Activated CD8-positive, alpha-beta T cell treated with anti-CD3 and anti-CD28 coated beads for 36 hours (primary cell): Measurements from ENCODE around the gene DACH1. TPM values are rescaled to one million over a fixed set of nuclear protein-coding genes. Genes with fewer than 3 reads are reported as not detected.

Experiments used
- ATAC-seq: fragments of 200-7000 bp; cut with Tn5 transposase; one replicate; pipeline ENCODE4 v1.10.0; 2021; ENCODE audit warnings: mild to moderate bottlenecking, moderate library complexity
- CTCF ChIA-PET: fragments of 350-600 bp; sonication (Branson Sonifier 250); formaldehyde crosslinking; loops from one replicate; lab custom pipeline; 2021; ENCODE audit warnings: antibody characterized with exemption; lab: Charles Lee
- POLR2A ChIA-PET: fragments of 350-600 bp; sonication (Branson Sonifier 250); formaldehyde crosslinking; loops from one replicate; lab custom pipeline; 2021; ENCODE audit warnings: antibody characterized with exemption; lab: Charles Lee
- DNase-seq: peaks from one replicate; pipeline ENCODE4 v3.0.0-alpha.2; 2020
- H3K27ac Mint-ChIP-seq: one replicate; pipeline ENCODE4 v1.8.0; 2021; ENCODE audit warnings: mild to moderate bottlenecking, mixed read lengths
- H3K27me3 Mint-ChIP-seq: one replicate; pipeline ENCODE4 v1.8.0; 2021; ENCODE audit warnings: mixed read lengths
- H3K36me3 Mint-ChIP-seq: one replicate; pipeline ENCODE4 v1.8.0; 2021; ENCODE audit warnings: low read depth, mixed read lengths
- H3K4me1 Mint-ChIP-seq: one replicate; pipeline ENCODE4 v1.8.0; 2021; ENCODE audit warnings: low read depth, mixed read lengths
- H3K4me3 Mint-ChIP-seq: one replicate; pipeline ENCODE4 v1.8.0; 2021; ENCODE audit warnings: mild to moderate bottlenecking, moderate library complexity, mixed read lengths
- H3K9me3 Mint-ChIP-seq: one replicate; pipeline ENCODE4 v1.8.0; 2021; ENCODE audit warnings: mixed read lengths
- intact Hi-C: fragments of 100-400 bp; cut with micrococcal nuclease; formaldehyde crosslinking; loops from one replicate; pipeline ENCODE4 v1.10.0; 2022
- total RNA-seq, 2 experiments: library from RNA; stranded (reverse); gene quantifications; one replicate each; pipeline ENCODE4 v1.2.3, GENCODE V29; 2021
- TF ChIP-seq, protein P1 (sequence below): fragments of 200-600 bp; IDR thresholded peaks from one replicate; pipeline ENCODE4 v1.8.0; 2022; ENCODE audit warnings: antibody characterized with exemption, mild to moderate bottlenecking

Gene DACH1
- total RNA-seq, 2 experiments from 2014 or later = not detected

DNA sequence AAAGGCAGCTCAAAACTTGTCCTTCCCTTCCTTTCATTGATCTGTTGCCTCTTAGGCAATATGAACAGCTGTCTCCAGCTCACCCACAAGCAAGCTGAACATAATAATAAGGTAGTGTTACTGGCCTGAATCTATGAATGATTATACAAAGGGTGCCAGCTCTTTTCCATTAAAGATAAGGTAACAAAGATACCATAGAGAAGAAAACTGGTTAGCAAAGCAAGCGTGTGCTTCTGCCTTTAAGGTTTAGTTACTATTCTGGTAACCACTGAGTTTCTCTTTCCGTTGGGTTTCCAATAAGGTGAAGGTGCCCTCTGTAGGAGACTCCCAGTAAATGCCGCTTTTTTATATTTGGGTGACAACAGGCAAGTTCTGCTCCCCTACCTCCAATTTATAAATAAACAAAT is 12.1 kb upstream of the DACH1 start:
- ATAC-seq (peak; percentile 62), DNase-seq (peak; percentile 5)
- H3K9me3 Mint-ChIP-seq = peaks cover 2% of the 10 kb centered on the region
- intact Hi-C loops = no loop called here
- ChIA-PET CTCF (interaction anchor here (0.7 to 2.8 kb wide), 6 partner anchors 10 to 420 kb away, joined by 3 to 14 read pairs (median 4); partner anchors contain the start of gene DACH1), POLR2A (no interaction called here)
- no peak overlapping the region for H3K4me3 Mint-ChIP-seq
- no peaks in the 10 kb centered on the region for H3K36me3 Mint-ChIP-seq
- no peak overlapping the region for H3K27ac Mint-ChIP-seq
- H3K27me3 Mint-ChIP-seq = no peaks in the 10 kb centered on the region
- no peaks in the 10 kb centered on the region for H3K4me1 Mint-ChIP-seq
- TF ChIP-seq, protein P1, sequence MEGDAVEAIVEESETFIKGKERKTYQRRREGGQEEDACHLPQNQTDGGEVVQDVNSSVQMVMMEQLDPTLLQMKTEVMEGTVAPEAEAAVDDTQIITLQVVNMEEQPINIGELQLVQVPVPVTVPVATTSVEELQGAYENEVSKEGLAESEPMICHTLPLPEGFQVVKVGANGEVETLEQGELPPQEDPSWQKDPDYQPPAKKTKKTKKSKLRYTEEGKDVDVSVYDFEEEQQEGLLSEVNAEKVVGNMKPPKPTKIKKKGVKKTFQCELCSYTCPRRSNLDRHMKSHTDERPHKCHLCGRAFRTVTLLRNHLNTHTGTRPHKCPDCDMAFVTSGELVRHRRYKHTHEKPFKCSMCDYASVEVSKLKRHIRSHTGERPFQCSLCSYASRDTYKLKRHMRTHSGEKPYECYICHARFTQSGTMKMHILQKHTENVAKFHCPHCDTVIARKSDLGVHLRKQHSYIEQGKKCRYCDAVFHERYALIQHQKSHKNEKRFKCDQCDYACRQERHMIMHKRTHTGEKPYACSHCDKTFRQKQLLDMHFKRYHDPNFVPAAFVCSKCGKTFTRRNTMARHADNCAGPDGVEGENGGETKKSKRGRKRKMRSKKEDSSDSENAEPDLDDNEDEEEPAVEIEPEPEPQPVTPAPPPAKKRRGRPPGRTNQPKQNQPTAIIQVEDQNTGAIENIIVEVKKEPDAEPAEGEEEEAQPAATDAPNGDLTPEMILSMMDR = peak; percentile 47

DNA sequence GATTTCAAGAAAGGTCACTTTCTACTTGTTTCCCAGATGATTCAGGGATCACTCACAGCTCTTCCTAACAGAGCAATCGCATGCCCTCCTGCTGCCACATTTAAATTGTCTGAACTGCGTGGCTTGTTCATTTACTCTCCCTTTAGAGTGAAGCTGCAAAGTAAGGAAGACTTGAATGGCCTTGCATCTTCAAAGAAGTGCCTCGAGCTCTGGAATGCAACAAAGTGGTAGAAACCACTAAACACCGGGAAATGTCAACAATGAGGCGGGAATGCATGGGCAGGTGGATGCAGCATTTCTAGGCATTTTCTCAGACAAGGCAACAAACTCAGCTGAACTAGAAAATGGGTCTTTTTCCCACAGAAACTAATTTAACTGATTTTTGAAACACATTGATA is 10.3 kb upstream of the DACH1 start:
- CTCF ChIA-PET = interaction anchor here (1.1 to 2.8 kb wide), 2 partner anchors 10 to 11 kb away, joined by 3 to 10 read pairs; partner anchors contain the start of gene DACH1
- intact Hi-C loops = no loop called here
- ATAC-seq = no peak

DNA sequence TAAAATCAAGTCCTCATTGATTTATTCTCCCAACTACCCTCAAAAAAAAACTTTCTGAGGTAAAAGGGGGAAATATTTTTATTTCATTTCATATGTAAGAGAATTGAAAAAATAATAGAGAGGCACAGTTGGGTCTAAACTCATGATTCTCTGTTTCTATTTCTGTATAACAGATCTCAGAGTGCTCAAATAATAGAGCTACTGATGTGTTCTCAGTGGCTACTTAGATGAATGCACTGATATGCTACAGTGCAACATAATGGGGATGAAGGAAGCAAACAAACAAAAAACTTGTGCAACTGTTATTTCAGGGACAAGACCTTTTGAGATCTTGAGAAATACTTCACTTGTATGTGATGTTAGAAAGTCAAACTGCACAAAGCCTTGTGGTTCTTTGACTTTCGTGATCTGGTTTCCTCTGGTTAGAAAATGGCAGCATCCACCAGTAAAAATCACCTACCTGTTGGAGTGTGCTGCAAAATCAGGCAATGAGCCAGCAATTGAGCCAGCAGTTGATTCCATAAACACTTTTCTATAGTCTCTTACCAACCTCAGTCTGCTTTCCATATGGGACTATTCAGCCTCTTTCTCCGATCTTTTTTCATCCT is 9.7 kb upstream of the DACH1 start:
- H3K9me3 Mint-ChIP-seq = no peaks in the 10 kb centered on the region
- ATAC-seq (no peak), DNase-seq (no peak)
- intact Hi-C loops = no loop called here
- H3K4me3 Mint-ChIP-seq = no peak overlapping the region
- ChIA-PET CTCF (interaction anchor here (1.1 kb wide), 1 partner anchor 12 kb away, joined by 3 read pairs; no protein-coding TSS in a partner anchor), POLR2A (no interaction called here)
- H3K27ac Mint-ChIP-seq = no peak overlapping the region
- no peaks in the 10 kb centered on the region for H3K27me3 Mint-ChIP-seq
- no peaks in the 10 kb centered on the region for H3K36me3 Mint-ChIP-seq
- no peaks in the 10 kb centered on the region for H3K4me1 Mint-ChIP-seq
- TF ChIP-seq, protein P1 = no peak

More for the DNA sequence above, 10.3 kb upstream of the DACH1 start:
- Mint-ChIP-seq H3K27ac (no peak overlapping the region), H3K4me1 (no peaks in the 10 kb centered on the region), H3K4me3 (no peak overlapping the region), H3K9me3 (no peaks in the 10 kb centered on the region), H3K27me3 (no peaks in the 10 kb centered on the region), H3K36me3 (no peaks in the 10 kb centered on the region)
- TF ChIP-seq, protein P1 = no peak
- no peak for DNase-seq
- POLR2A ChIA-PET = no interaction called here

DNA sequence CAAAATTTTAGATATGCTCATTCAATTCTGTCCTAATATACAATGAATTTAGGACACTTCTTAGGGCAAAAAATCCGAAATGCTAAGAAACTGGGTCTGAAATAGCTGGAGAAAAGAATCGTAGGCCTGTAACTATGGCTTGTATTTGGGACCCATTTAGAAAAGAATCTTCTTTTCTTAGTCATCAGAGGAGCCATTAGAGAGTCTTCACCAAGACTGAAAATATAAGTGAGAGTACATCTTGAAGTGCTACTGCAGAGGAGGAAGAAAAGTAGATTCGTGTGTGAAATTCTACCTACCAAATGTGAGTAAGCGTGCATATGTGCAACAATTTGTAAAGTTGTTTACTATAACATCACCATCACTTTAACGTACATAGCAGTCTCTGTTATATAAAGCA is 8.8 kb upstream of the DACH1 start:
- no peaks in the 10 kb centered on the region for H3K4me1 Mint-ChIP-seq
- CTCF ChIA-PET = no interaction called here
- no peaks in the 10 kb centered on the region for H3K36me3 Mint-ChIP-seq
- TF ChIP-seq, protein P1 = no peak
- ATAC-seq (no peak), DNase-seq (no peak)
- intact Hi-C loops = no loop called here
- no peaks in the 10 kb centered on the region for H3K27me3 Mint-ChIP-seq
- no peaks in the 10 kb centered on the region for H3K9me3 Mint-ChIP-seq
- H3K4me3 Mint-ChIP-seq = no peak overlapping the region
- POLR2A ChIA-PET = no interaction called here
- H3K27ac Mint-ChIP-seq = no peak overlapping the region

DNA sequence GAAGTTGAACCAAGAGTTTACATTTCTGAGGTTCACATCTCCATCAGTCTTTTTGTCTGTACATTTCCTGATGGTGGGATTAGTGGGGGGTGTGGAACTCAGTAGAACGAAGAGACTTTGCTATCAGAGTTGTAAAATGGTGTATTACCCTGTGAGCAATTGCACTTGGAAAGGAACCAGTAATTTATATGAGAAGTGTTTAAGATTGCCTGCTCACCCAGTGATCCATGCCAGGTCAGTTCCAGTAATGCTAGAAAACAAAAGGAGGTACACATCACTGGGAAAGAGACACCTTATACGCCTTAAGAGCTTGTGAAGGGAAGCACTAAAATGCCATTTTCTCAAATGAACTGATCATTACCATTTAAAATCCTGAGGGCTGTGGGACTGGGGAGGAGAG is 7.5 kb upstream of the DACH1 start:
- ATAC-seq (no peak), DNase-seq (no peak)
- intact Hi-C loops = no loop called here
- Mint-ChIP-seq H3K4me3 (no peak overlapping the region), H3K9me3 (no peaks in the 10 kb centered on the region), H3K27ac (no peak overlapping the region), H3K4me1 (no peaks in the 10 kb centered on the region), H3K36me3 (no peaks in the 10 kb centered on the region), H3K27me3 (peaks cover 9% of the 10 kb centered on the region)
- CTCF ChIA-PET = no interaction called here
- TF ChIP-seq, protein P1 = no peak
- POLR2A ChIA-PET = no interaction called here
